Measurements from ENCODE around the gene UFSP1.

Gene UFSP1

GRCh38 chr7:100882201-100882600, 7.3 kb downstream of the UFSP1 start:
- DNase-seq (ENCODE audit: low spot score): no peak

GRCh38 chr7:100881136-100881535, 8.4 kb downstream of the UFSP1 start:
- no peak for DNase-seq (ENCODE audit: low spot score)

- DNase-seq (ENCODE audit: low spot score): no peak
These were observed 8.9 kb downstream of the UFSP1 start for GRCh38 chr7:100880645-100881044.

- peak; percentile 86 for DNase-seq (ENCODE audit: low spot score)
These were observed 9.7 kb downstream of the UFSP1 start for GRCh38 chr7:100879685-100880261.

GRCh38 chr7:100878685-100879084, 10.8 kb downstream of the UFSP1 start:
- no peak for DNase-seq (ENCODE audit: low spot score)

- no peak for DNase-seq (ENCODE audit: low spot score)
These were observed 11.5 kb downstream of the UFSP1 start for GRCh38 chr7:100878013-100878412.

- DNase-seq (ENCODE audit: low spot score): peak; percentile 59
These were observed 14.2 kb downstream of the UFSP1 start for GRCh38 chr7:100875356-100875751.

- DNase-seq (ENCODE audit: low spot score): peak; percentile 97
These were observed 14.7 kb downstream of the UFSP1 start, which contains the start of gene SRRT for GRCh38 chr7:100874577-100875355. Gene SRRT, plus strand, starts transcription at chr7:100875103. Its CDS starts 488 bp downstream, at chr7:100875591.

- DNase-seq (ENCODE audit: low spot score): no peak
These were observed 15.3 kb downstream of the UFSP1 start for GRCh38 chr7:100874300-100874576.

- no peak for DNase-seq (ENCODE audit: low spot score)
These were observed 15.8 kb downstream of the UFSP1 start for GRCh38 chr7:100873599-100874299.

- DNase-seq (ENCODE audit: low spot score): no peak
These were observed 21.6 kb downstream of the UFSP1 start for GRCh38 chr7:100867776-100868485.

GRCh38 chr7:100867040-100867775, 22.3 kb downstream of the UFSP1 start, which contains the start of gene TRIP6:
Gene TRIP6, plus strand, starts transcription at chr7:100867387. Its CDS starts 111 bp downstream, at chr7:100867498.
- no peak for DNase-seq (ENCODE audit: low spot score)

- no peak for DNase-seq (ENCODE audit: low spot score)
These were observed 22.8 kb downstream of the UFSP1 start for GRCh38 chr7:100866729-100867039.

GRCh38 chr7:100865938-100866728, 23.4 kb downstream of the UFSP1 start:
- DNase-seq (ENCODE audit: low spot score): no peak

- no peak for DNase-seq (ENCODE audit: low spot score)
These were observed 24.1 kb downstream of the UFSP1 start for GRCh38 chr7:100865372-100865911.

GRCh38 chr7:100864263-100864845, 25.2 kb downstream of the UFSP1 start:
- DNase-seq (ENCODE audit: low spot score): peak; percentile 12

- no peak for DNase-seq (ENCODE audit: low spot score)
These were observed 26.0 kb downstream of the UFSP1 start for GRCh38 chr7:100863406-100863950.

- no peak for DNase-seq (ENCODE audit: low spot score)
These were observed 27.9 kb downstream of the UFSP1 start for GRCh38 chr7:100861616-100861985.

GRCh38 chr7:100860702-100861615, 28.6 kb downstream of the UFSP1 start:
- DNase-seq (ENCODE audit: low spot score): no peak

Data from D341Med (cell line).